Cardiac muscle cell (in vitro differentiated cells and primary cell): Measurements from ENCODE around the gene FBXO39. TPM values are rescaled to one million over a fixed set of nuclear protein-coding genes. Genes with fewer than 3 reads are reported as not detected.
A peak's percentile ranks its signal among the peaks of the same experiment; 100 is the strongest.
"Not testable (repeated sequence)": the region's sequence is repeated elsewhere in the genome, so short reads cannot be mapped to it uniquely, and the experiment has no call there.

Source experiments
- DNase-seq, 2 donors: peaks; one replicate each; pipeline versions ENCODE4 v3.0.0 to v3.0.0-alpha.2; 2010 to 2017; ENCODE audit warnings: low read depth in 1 of 2, low spot score in 1 of 2
- H3K27ac ChIP-seq: fragments of 200-600 bp; sonication (generic); 2 replicates; pipeline ENCODE4 v1.5.1; 2016
- H3K27me3 ChIP-seq: fragments of 200-600 bp; sonication (generic); 2 replicates; pipeline ENCODE4 v1.6.0; 2016; ENCODE audit warnings: control low read depth
- H3K36me3 ChIP-seq: fragments of 200-600 bp; sonication (generic); 2 replicates; pipeline ENCODE4 v1.5.1; 2016; ENCODE audit warnings: control low read depth
- H3K4me1 ChIP-seq: fragments of 200-600 bp; sonication (generic); 2 replicates; pipeline ENCODE4 v1.8.1; 2017; ENCODE audit warnings: low read depth, mild to moderate bottlenecking, mixed run types
- H3K4me3 ChIP-seq: fragments of 200-600 bp; sonication (generic); 2 replicates; pipeline ENCODE4 v1.5.1; 2016; ENCODE audit warnings: mild to moderate bottlenecking
- H3K9me3 ChIP-seq: fragments of 200-600 bp; sonication (generic); 2 replicates; pipeline ENCODE4 v1.5.1; 2017; ENCODE audit warnings: low read depth, mild to moderate bottlenecking, control low read depth
- polyA plus RNA-seq: library from polyadenylated mRNA; unstranded; fragments of >200 nt; fragmentation: Nextera tagmentation; extraction: Ambion mirVana; gene quantifications from 2 replicates; pipeline ENCODE4 v1.2.1, GENCODE V29; 2016
- total RNA-seq: library from RNA; depleted of rRNA; stranded (reverse); fragments of >200 nt; gene quantifications from 2 replicates; pipeline ENCODE4 v1.2.3, GENCODE V29; 2016
- TF ChIP-seq, protein P1 (sequence below): IDR thresholded peaks from 2 replicates; pipeline ENCODE4 v1.5.1; 2012; ENCODE audit warnings: low read depth, mild to moderate bottlenecking, low read length

The FBXO39 gene
- total and polyA plus RNA-seq, 2 experiments from 2014 or later = not detected

DNA sequence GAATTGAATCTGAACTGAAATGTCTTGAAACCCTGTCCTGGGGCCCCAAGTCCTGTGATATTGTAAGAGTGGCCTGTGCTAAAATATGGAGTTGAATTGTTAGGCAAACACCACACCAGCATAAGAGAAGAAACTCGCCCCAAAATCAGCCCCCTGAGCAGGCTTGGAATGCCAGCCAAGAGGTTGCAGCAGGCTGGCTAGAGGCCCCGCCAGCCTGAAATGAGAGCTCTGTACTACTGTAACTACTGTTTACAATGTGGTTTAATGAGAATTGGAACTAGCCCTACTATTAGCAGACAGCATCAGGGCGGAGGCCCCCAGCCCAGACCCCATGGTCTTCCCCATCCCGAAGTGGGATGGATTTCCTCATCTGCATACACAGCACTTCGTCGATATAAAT, 23.7 kb downstream of the FBXO39 start:
- no peaks in the 10 kb centered on the region for H3K36me3 ChIP-seq
- H3K27ac ChIP-seq = no peak overlapping the region
- no peak overlapping the region for H3K4me3 ChIP-seq
- H3K9me3 ChIP-seq = no peaks in the 10 kb centered on the region
- no peaks in the 10 kb centered on the region for H3K27me3 ChIP-seq
- TF ChIP-seq, protein P1, sequence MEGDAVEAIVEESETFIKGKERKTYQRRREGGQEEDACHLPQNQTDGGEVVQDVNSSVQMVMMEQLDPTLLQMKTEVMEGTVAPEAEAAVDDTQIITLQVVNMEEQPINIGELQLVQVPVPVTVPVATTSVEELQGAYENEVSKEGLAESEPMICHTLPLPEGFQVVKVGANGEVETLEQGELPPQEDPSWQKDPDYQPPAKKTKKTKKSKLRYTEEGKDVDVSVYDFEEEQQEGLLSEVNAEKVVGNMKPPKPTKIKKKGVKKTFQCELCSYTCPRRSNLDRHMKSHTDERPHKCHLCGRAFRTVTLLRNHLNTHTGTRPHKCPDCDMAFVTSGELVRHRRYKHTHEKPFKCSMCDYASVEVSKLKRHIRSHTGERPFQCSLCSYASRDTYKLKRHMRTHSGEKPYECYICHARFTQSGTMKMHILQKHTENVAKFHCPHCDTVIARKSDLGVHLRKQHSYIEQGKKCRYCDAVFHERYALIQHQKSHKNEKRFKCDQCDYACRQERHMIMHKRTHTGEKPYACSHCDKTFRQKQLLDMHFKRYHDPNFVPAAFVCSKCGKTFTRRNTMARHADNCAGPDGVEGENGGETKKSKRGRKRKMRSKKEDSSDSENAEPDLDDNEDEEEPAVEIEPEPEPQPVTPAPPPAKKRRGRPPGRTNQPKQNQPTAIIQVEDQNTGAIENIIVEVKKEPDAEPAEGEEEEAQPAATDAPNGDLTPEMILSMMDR = no peak
- no peak for DNase-seq
- H3K4me1 ChIP-seq = no peaks in the 10 kb centered on the region

DNA sequence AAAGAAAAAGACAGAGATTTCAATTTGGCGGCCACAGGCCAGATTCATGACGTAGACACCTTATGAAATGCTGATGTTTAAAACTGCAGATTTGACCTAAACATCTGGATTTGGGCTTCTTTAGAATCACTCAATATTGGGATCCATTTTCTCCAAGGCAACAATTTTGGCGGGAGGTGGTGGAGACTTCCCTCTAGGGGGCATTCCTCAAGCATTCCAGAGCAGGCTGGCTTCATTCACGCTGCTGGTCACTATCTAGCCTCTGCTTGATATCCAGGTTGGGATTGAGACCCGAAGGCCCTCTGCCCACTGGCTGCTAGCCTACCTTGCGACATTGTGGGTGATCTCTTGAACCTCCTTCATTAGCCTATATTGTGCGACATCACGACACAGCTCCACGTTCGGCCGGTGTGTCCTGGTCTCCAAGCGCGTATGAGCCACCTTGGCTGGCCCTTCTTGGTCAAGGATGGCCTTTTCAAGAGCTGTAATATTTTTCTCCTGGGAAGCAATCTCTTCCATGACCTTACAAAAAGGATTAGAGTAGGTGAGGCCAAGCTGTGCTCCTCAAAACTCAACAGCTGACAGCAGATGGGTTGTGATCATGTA, 24.5 kb downstream of the FBXO39 start:
- Histone ChIP-seq H3K4me1 (no peaks in the 10 kb centered on the region), H3K4me3 (no peak overlapping the region), H3K27me3 (no peaks in the 10 kb centered on the region), H3K36me3 (no peaks in the 10 kb centered on the region), H3K9me3 (no peaks in the 10 kb centered on the region), H3K27ac (no peak overlapping the region)
- TF ChIP-seq, protein P1 = no peak
- DNase-seq = no peak

DNA sequence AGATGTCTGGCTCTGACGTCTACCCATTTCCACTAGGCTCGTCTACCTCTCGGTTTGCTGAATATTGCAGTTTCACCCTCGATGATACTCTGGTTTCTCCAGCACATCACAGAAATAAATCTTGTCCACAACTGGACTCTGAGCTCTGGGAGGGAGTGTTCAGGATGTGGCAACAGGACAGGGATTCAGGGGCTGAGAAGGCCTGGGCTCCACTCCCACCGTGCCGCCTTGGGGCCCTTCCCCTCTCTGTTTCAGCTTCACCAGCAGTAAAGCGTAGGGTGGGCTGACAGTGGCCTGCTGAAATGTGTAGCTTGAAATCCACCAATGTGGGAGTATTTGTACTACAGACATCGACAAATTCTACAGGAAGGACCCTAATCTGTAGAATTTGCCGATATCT, 35.5 kb downstream of the FBXO39 start:
- Histone ChIP-seq H3K27me3 (no peaks in the 10 kb centered on the region), H3K4me1 (no peaks in the 10 kb centered on the region), H3K9me3 (no peaks in the 10 kb centered on the region), H3K27ac (no peak overlapping the region), H3K4me3 (no peak overlapping the region), H3K36me3 (no peaks in the 10 kb centered on the region)
- TF ChIP-seq, protein P1 = no peak
- DNase-seq = no peak

DNA sequence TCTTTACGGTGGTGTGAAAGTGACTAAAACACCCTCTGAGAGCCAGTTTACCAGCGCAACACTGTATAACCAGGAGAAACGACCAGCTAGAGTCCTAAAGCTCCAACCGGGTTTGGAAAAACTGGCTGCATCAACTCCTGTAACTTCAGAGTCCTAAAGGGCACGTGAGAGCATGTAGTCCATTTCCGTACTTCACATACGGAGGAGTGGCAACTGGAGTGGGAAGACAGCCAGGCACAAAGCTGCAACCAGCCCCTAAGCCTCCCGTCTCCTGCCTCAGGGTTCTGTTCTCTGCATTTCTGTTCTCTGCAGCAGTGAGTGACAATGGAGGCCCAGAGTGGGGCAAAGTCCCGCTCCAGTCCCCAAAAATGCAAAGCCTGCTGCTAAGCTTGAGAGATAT, 36.3 kb downstream of the FBXO39 start:
- H3K9me3 ChIP-seq = no peaks in the 10 kb centered on the region
- peak in 1 of 2 donors; percentile 10 for DNase-seq
- TF ChIP-seq, protein P1 = no peak

DNA sequence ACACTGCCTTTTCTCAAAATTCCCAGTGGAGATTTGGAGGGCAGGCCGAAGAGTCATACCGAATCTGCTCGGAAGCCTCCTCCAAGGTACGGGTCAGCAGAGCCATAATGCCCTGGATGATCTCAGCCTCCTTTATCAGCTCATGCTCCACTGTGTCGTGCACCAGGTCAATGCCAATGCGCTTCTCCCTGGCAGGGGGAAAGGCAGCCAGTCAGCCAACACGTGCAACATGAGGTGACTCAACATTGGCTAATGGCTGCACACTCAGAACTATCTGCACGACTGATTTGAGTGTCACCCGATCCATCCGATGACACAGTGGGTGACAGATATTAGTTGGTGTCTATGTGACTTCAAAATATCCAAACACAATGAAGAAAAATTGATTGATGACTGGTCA, 39.8 kb downstream of the FBXO39 start:
- Histone ChIP-seq H3K27me3 (peaks cover 3% of the 10 kb centered on the region), H3K36me3 (no peaks in the 10 kb centered on the region), H3K9me3 (no peaks in the 10 kb centered on the region), H3K4me1 (no peaks in the 10 kb centered on the region), H3K4me3 (no peak overlapping the region), H3K27ac (no peak overlapping the region)
- no peak for DNase-seq
- TF ChIP-seq, protein P1 = no peak

More for the DNA sequence above, 36.3 kb downstream of the FBXO39 start:
- H3K27me3 ChIP-seq = no peaks in the 10 kb centered on the region
- no peak overlapping the region for H3K4me3 ChIP-seq
- no peaks in the 10 kb centered on the region for H3K4me1 ChIP-seq
- H3K27ac ChIP-seq = no peak overlapping the region
- no peaks in the 10 kb centered on the region for H3K36me3 ChIP-seq

DNA sequence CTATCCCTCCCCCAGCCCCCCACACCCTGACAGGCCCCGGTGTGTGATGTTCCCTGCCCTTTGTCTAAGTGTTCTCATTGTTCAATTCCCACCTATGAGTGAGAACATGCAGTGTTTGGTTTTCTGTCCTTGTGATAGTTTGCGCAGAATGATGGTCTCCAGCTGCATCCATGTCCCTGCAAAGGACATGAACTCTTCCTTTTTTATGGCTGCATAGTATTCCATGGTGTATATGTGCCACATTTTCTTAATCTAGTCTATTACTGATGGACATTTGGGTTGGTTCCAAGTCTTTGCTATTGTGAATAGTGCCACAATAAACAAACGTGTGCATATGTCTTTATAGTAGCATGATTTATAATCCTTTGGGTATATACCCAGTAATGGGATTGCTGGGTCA, 40.4 kb downstream of the FBXO39 start:
- H3K4me1 ChIP-seq, H3K36me3 ChIP-seq, H3K27me3 ChIP-seq, H3K4me3 ChIP-seq, H3K27ac ChIP-seq, DNase-seq, H3K9me3 ChIP-seq: not testable (repeated sequence)
